SK-N-SH (cell line): Measurements from ENCODE around the gene NELFA. TPM values are rescaled to one million over a fixed set of nuclear protein-coding genes. Genes with fewer than 3 reads are reported as not detected.
A peak's percentile ranks its signal among the peaks of the same experiment; 100 is the strongest.

Experiments
- CTCF ChIA-PET: fragments of 300-600, 350-600 bp; formaldehyde crosslinking; extraction: SDS; loops from one replicate; lab custom pipeline; 2021; lab: Yijun Ruan, JAX
- POLR2A ChIA-PET: fragments of 350-600 bp; sonication (Branson Sonifier 250); formaldehyde crosslinking; extraction: SDS; loops from one replicate; lab custom pipeline; 2020; ENCODE audit warnings: antibody characterized with exemption, inconsistent platforms; lab: Yijun Ruan, JAX
- DNase-seq: peaks from one replicate; pipeline ENCODE4 v3.0.0; 2012
- H2AFZ ChIP-seq: fragments of 200-600 bp; sonication (generic); 2 replicates; pipeline ENCODE4 v1.8.1; 2016; ENCODE audit warnings: antibody characterized with exemption, mild to moderate bottlenecking, low read depth
- H3F3A ChIP-seq: fragments of 200-600 bp; sonication (generic); replicated peaks from 2 replicates; pipeline ENCODE3; 2016; ENCODE audit warnings: antibody characterized with exemption, mild to moderate bottlenecking; ENCODE audit not compliant: insufficient read depth
- H3K27ac ChIP-seq, 2 experiments: fragments of 200-500 bp in 1 of 2; fragments of 200-600 bp in 1 of 2; sonication (Bioruptor generic) in 1 of 2; sonication (generic), shearing (Covaris generic) in 1 of 2; 2 replicates each; pipeline versions ENCODE4 v1.5.1 to v1.6.1; 2014 to 2016; ENCODE audit warnings: low read depth in 2 of 2, inconsistent platforms in 1 of 2, low read length in 1 of 2, mild to moderate bottlenecking in 1 of 2, mixed read lengths in 1 of 2
- H3K27me3 ChIP-seq: fragments of 200-600 bp; sonication (generic), shearing (Covaris generic); 2 replicates; pipeline ENCODE4 v1.6.1; 2016; ENCODE audit warnings: mixed run types; ENCODE audit not compliant: insufficient read depth
- H3K36me3 ChIP-seq, 2 experiments: fragments of 200-500 bp in 1 of 2; fragments of 200-600 bp in 1 of 2; sonication (Bioruptor generic) in 1 of 2; sonication (generic) in 1 of 2; replicated peaks in 1 of 2; 2 replicates each; pipeline versions ENCODE3 to v1.5.1; 2014 to 2016; ENCODE audit warnings: low read length in 1 of 2, mild to moderate bottlenecking in 1 of 2; ENCODE audit not compliant: insufficient read depth in 2 of 2, control insufficient read depth in 1 of 2
- H3K4me1 ChIP-seq, 2 experiments: fragments of 200-500 bp in 1 of 2; fragments of 200-600 bp in 1 of 2; sonication (Bioruptor generic) in 1 of 2; sonication (generic), shearing (Covaris generic) in 1 of 2; 2 replicates each; pipeline versions ENCODE4 v1.5.1 to v1.6.1; 2014 to 2016; ENCODE audit warnings: low read depth in 1 of 2, low read length in 1 of 2, mixed run types in 1 of 2; ENCODE audit not compliant: insufficient read depth in 2 of 2, control insufficient read depth in 1 of 2
- H3K4me2 ChIP-seq: fragments of 200-600 bp; sonication (generic), shearing (Covaris generic); 2 replicates; pipeline ENCODE4 v1.6.1; 2017; ENCODE audit warnings: mixed run types
- H3K4me3 ChIP-seq, 2 experiments: fragments of 200-500 bp in 1 of 2; fragments of 200-600 bp in 1 of 2; sonication (Bioruptor generic) in 1 of 2; sonication (generic), shearing (Covaris generic) in 1 of 2; 2 replicates each; pipeline versions ENCODE4 v1.5.1 to v1.8.1; 2014 to 2016; ENCODE audit warnings: low read depth in 2 of 2, inconsistent platforms in 1 of 2, low read length in 1 of 2, mild to moderate bottlenecking in 1 of 2, mixed read lengths in 1 of 2, moderate library complexity in 1 of 2
- H3K79me2 ChIP-seq: fragments of 200-600 bp; sonication (generic); 2 replicates; pipeline ENCODE4 v1.8.1; 2017; ENCODE audit warnings: mild to moderate bottlenecking; ENCODE audit not compliant: insufficient read depth
- H3K9ac ChIP-seq: fragments of 200-600 bp; sonication (generic); 2 replicates; pipeline ENCODE4 v1.6.1; 2017; ENCODE audit warnings: mixed run types
- H3K9me2 ChIP-seq: fragments of 200-600 bp; sonication (generic); 2 replicates; pipeline ENCODE4 v1.6.1; 2017; ENCODE audit warnings: mixed run types
- H3K9me3 ChIP-seq: fragments of 200-600 bp; sonication (generic); 2 replicates; pipeline ENCODE4 v1.6.1; 2017; ENCODE audit warnings: mixed run types, mild to moderate bottlenecking, moderate library complexity
- H4K20me1 ChIP-seq: fragments of 200-600 bp; sonication (generic); 2 replicates; pipeline ENCODE4 v1.6.1; 2017; ENCODE audit warnings: mild to moderate bottlenecking, mixed run types; ENCODE audit not compliant: insufficient read depth
- WGBS: methylation state at CpG from one replicate; pipeline ENCODE4 v1.1.6; 2017; ENCODE audit warnings: low lambda C conversion rate; 5-methylcytosine and 5-hydroxymethylcytosine counted together
- polyA plus RNA-seq, 3 experiments: library from polyadenylated mRNA; depleted of rRNA; stranded (reverse); fragments of >200 nt; gene quantifications; 2 replicates each; pipeline ENCODE4 v1.2.3, GENCODE V29; 2012
- TF ChIP-seq, protein P1 (sequence below): IDR thresholded peaks from 2 replicates; pipeline ENCODE4 v1.4.0; 2012; ENCODE audit warnings: low read depth
- TF ChIP-seq, protein P2 (sequence below): IDR thresholded peaks from 2 replicates; pipeline ENCODE4 v1.4.0; 2012; ENCODE audit warnings: low read depth, borderline replicate concordance
- TF ChIP-seq, protein P3 (sequence below): IDR thresholded peaks from 2 replicates; pipeline ENCODE4 v1.6.1; 2012; ENCODE audit warnings: mild to moderate bottlenecking, low read depth, low read length, moderate library complexity

The NELFA gene
- polyA plus RNA-seq, 1 of the 3 experiments (the other 2 are of a cell fraction) = 26.8 TPM

DNA sequence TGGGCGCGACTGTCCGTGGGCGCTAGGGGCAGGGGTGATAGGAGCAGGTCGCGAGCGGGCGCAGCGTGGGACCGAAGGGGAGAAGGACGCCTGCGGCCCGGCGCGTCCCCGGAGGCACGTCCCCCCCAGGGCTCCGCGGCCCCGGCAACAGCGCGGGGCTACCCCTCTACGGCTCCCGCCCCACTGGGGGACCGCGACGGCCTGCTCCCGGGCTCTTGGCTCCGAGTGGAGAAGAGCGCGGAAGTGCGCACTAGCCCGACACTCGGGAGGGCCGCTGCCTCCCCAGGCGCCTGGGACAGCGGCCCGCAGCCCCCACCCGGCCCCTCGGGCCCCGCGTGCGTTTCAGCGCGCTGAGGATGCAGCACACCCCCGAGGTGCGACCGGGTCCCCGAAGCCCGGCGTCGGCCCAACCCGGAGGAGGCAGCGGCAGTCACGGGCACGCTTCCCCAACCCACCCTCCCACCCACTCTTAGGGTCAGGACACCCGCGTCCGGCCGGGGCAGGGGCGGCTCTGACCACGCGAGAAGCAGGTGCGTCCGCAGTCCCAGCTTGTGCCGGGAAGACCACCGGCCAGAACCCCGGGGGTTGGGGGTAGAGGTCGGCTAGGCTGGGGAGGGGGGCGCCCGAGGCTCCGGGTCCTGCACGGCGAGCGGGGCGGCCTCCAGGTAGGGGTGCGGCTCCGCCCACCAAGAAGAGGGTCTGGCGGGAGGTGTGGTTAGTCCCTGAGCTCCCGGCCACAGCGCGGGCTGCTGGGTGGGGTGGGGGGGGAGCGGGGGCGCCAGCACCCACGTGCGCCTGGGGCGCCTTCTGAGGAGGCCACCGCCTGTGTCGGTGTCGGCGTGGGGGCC lies 31.8 kb upstream of the NELFA start:
- TF ChIP-seq, protein P1, sequence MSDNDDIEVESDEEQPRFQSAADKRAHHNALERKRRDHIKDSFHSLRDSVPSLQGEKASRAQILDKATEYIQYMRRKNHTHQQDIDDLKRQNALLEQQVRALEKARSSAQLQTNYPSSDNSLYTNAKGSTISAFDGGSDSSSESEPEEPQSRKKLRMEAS = 0 out of 2 replicates have a peak, but pooled peaks have one; percentile 16
- TF ChIP-seq, protein P2, sequence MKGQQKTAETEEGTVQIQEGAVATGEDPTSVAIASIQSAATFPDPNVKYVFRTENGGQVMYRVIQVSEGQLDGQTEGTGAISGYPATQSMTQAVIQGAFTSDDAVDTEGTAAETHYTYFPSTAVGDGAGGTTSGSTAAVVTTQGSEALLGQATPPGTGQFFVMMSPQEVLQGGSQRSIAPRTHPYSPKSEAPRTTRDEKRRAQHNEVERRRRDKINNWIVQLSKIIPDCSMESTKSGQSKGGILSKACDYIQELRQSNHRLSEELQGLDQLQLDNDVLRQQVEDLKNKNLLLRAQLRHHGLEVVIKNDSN = no peak
- DNase-seq = peak; percentile 75
- Histone ChIP-seq H3K9ac (no peak overlapping the region; the same call in 1 of the 2 replicates), H3K9me2 (no peaks in the 10 kb centered on the region), H3K4me3 (peak overlapping the region; percentile 76 to 78), H2AFZ (peak overlapping the region; percentile 93; the same call in 1 of the 2 replicates), H3K79me2 (peaks cover 5% of the 10 kb centered on the region; the same call in 1 of the 2 replicates), H3K4me2 (peak overlapping the region; percentile 94), H3K9me3 (no peaks in the 10 kb centered on the region), H3K4me1 (peaks cover 0 to 7% of the 10 kb centered on the region in 2 experiments; a peak in 1 of 4 replicates), H3K27ac (no peak overlapping the region), H4K20me1 (peaks cover 8% of the 10 kb centered on the region; the same call in 1 of the 2 replicates), H3K27me3 (no peaks in the 10 kb centered on the region), H3F3A (peaks cover 6% of the 10 kb centered on the region), H3K36me3 (no peaks in the 10 kb centered on the region)
- ChIA-PET POLR2A (interaction anchor here (0.7 kb wide), 1 partner anchor 31 kb away, joined by 3 read pairs; no protein-coding TSS in a partner anchor), CTCF (interaction anchor here (0.6 to 1.5 kb wide), 2 partner anchors 31 to 56 kb away, joined by 3 to 7 read pairs; partner anchors contain the start of gene NELFA)
- WGBS = 74% methylated on average over 16 of the region's 91 CpGs

DNA sequence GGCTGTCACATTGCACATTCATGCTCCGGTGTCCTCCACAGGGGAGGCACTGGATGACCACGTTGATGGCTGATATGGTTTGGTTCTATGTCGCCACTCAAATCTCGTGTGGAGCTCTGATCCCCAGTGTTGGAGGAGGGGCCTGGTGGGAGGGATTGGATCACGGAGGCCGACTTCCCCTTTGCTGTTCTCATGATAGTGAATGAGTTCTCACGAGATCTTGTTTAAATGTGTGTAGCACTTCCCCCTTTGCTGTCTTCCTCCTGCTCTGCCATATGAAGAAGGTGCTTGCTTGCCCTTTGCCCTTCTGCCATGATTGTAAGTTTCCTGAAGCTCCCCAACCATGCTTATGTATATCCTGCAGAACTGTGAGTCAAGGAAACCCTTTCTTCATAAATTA lies 28.1 kb upstream of the NELFA start:
- H3F3A ChIP-seq = peaks cover 5% of the 10 kb centered on the region
- H4K20me1 ChIP-seq = no peaks in the 10 kb centered on the region
- H3K9me3 ChIP-seq = no peaks in the 10 kb centered on the region
- H3K4me1 ChIP-seq = no peaks in the 10 kb centered on the region; a peak in 1 of 4 replicates
- TF ChIP-seq, protein P3, sequence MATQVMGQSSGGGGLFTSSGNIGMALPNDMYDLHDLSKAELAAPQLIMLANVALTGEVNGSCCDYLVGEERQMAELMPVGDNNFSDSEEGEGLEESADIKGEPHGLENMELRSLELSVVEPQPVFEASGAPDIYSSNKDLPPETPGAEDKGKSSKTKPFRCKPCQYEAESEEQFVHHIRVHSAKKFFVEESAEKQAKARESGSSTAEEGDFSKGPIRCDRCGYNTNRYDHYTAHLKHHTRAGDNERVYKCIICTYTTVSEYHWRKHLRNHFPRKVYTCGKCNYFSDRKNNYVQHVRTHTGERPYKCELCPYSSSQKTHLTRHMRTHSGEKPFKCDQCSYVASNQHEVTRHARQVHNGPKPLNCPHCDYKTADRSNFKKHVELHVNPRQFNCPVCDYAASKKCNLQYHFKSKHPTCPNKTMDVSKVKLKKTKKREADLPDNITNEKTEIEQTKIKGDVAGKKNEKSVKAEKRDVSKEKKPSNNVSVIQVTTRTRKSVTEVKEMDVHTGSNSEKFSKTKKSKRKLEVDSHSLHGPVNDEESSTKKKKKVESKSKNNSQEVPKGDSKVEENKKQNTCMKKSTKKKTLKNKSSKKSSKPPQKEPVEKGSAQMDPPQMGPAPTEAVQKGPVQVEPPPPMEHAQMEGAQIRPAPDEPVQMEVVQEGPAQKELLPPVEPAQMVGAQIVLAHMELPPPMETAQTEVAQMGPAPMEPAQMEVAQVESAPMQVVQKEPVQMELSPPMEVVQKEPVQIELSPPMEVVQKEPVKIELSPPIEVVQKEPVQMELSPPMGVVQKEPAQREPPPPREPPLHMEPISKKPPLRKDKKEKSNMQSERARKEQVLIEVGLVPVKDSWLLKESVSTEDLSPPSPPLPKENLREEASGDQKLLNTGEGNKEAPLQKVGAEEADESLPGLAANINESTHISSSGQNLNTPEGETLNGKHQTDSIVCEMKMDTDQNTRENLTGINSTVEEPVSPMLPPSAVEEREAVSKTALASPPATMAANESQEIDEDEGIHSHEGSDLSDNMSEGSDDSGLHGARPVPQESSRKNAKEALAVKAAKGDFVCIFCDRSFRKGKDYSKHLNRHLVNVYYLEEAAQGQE = no peak
- H2AFZ ChIP-seq = no peak overlapping the region
- WGBS = 96% methylated on average over 4 of the region's 7 CpGs
- DNase-seq = no peak
- POLR2A ChIA-PET = interaction anchor here (1.0 kb wide), 1 partner anchor 21 kb away, joined by 3 read pairs; no protein-coding TSS in a partner anchor
- no peaks in the 10 kb centered on the region for H3K9me2 ChIP-seq
- H3K9ac ChIP-seq = no peak overlapping the region
- no peak overlapping the region for H3K4me3 ChIP-seq
- H3K4me2 ChIP-seq = no peak overlapping the region
- no peak overlapping the region for H3K27ac ChIP-seq
- H3K27me3 ChIP-seq = no peaks in the 10 kb centered on the region
- H3K36me3 ChIP-seq = no peaks in the 10 kb centered on the region
- CTCF ChIA-PET = no interaction called here
- H3K79me2 ChIP-seq = no peaks in the 10 kb centered on the region
